PFSK-1 (cell line): ENCODE data around the gene KCNQ1.

ENCODE experiments used
- FOXP2 ChIP-seq: optimal IDR thresholded peaks from 2 replicates; pipeline ENCODE3; 2011; ENCODE audit warnings: borderline replicate concordance, control low read depth, inconsistent platforms; ENCODE audit not compliant: insufficient read depth; ENCODE audit errors: extremely low read length, extremely low read depth
- POLR2AphosphoS5 ChIP-seq: IDR thresholded peaks from 2 replicates; pipeline ENCODE4 v1.6.1; 2012; ENCODE audit warnings: low read depth, mild to moderate bottlenecking, control low read depth, low read length, moderate library complexity
- REST ChIP-seq, 2 experiments: IDR thresholded peaks; 2 replicates each; pipeline versions ENCODE4 v1.6.1 to v1.8.0; 2011 to 2012; ENCODE audit warnings: low read depth in 2 of 2, low read length in 2 of 2, control low read depth in 1 of 2, inconsistent platforms in 1 of 2, mild to moderate bottlenecking in 1 of 2, moderate library complexity in 1 of 2; ENCODE audit not compliant: insufficient read depth in 1 of 2
- SIN3A ChIP-seq: IDR thresholded peaks from 2 replicates; pipeline ENCODE4 v1.6.1; 2012; ENCODE audit warnings: mild to moderate bottlenecking, low read length, moderate library complexity, borderline replicate concordance; ENCODE audit not compliant: insufficient read depth
- TAF1 ChIP-seq: IDR thresholded peaks from 2 replicates; pipeline ENCODE4 v1.6.1; 2012; ENCODE audit warnings: low read length, control low read depth, borderline replicate concordance; ENCODE audit not compliant: insufficient read depth

KCNQ1 gene

GRCh38 chr11:2671748-2672147, 226.9 kb downstream of the KCNQ1 start:
- no peak for TF ChIP-seq REST (IDR thresholded peaks at IDR 0.05; ENCODE audit: insufficient read depth in 1 of 2, low read depth in 2 of 2, low read length in 2 of 2)
- no peak for TF ChIP-seq SIN3A
- no peak for TF ChIP-seq FOXP2
- TF ChIP-seq TAF1: no peak
- no peak for TF ChIP-seq POLR2AphosphoS5

GRCh38 chr11:2672553-2673249, 227.9 kb downstream of the KCNQ1 start:
- TF ChIP-seq FOXP2: no peak
- TF ChIP-seq SIN3A: no peak
- no peak for TF ChIP-seq REST (IDR thresholded peaks at IDR 0.05; ENCODE audit: insufficient read depth in 1 of 2, low read depth in 2 of 2, low read length in 2 of 2)
- TF ChIP-seq POLR2AphosphoS5: no peak
- no peak for TF ChIP-seq TAF1

GRCh38 chr11:2673250-2673610, 228.4 kb downstream of the KCNQ1 start:
- TF ChIP-seq TAF1 (no peak), REST (IDR thresholded peaks at IDR 0.05; ENCODE audit: insufficient read depth in 1 of 2, low read depth in 2 of 2, low read length in 2 of 2) (no peak), SIN3A (no peak), FOXP2 (no peak), POLR2AphosphoS5 (no peak)

- TF ChIP-seq TAF1: no peak
- no peak for TF ChIP-seq FOXP2
- no peak for TF ChIP-seq REST (IDR thresholded peaks at IDR 0.05; ENCODE audit: insufficient read depth in 1 of 2, low read depth in 2 of 2, low read length in 2 of 2)
- TF ChIP-seq POLR2AphosphoS5: no peak
- no peak for TF ChIP-seq SIN3A
These were observed 229.2 kb downstream of the KCNQ1 start for GRCh38 chr11:2673871-2674471.
